ENCODE data around the gene NRTN. TPM values are rescaled to one million over a fixed set of nuclear protein-coding genes. Genes with fewer than 3 reads are reported as not detected.
A peak's percentile ranks its signal among the peaks of the same experiment; 100 is the strongest.

The NRTN gene
- total RNA-seq, 6 donors from 2014 or later = 0.77 to 13.3 (median 4.5) TPM

DNA sequence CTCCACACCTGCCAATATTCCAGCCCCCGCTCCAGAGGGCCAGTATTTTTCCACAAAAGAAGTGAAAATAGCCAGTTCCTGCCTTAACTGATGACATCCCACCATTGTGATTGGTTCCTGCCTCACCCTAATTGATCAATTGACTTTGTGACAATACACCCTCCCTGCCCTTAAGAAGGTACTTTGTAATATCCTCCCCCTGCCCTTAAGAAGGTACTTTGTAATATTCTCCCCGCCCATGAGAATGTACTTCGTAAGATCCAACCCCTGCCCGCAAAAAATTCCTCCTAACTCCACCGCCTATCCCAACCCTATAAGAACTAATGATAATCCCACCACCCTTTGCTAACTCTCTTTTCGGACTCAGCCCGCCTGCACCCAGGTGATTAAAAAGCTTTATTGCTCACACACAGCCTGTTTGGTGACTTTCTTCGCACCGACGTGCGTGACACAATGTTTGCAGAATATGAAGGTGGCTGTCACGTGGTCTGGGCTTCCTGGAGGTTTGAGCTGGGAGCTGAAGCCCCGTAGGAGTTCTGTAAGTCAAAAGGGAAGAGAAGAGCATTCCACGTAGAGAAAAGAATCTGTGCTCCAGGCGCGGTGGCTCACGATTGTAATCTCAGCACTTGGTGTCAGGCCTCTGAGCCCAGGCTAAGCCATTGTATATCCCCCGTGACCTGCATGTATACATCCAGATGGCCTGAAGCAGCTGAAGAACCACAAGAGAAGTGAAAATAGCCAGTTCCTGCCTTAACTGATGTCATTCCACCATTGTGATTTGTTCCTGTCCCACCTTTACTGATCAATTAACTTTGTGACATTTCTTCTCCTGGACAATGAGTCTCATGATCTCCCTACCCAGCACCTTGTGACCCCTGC, 52.6 kb downstream of the NRTN start:
- H3K36me3 ChIP-seq = no peaks in the 10 kb centered on the region
- no peak overlapping the region for H3K4me3 ChIP-seq
- H3K27ac ChIP-seq = no peak overlapping the region
- TF ChIP-seq, protein P1, sequence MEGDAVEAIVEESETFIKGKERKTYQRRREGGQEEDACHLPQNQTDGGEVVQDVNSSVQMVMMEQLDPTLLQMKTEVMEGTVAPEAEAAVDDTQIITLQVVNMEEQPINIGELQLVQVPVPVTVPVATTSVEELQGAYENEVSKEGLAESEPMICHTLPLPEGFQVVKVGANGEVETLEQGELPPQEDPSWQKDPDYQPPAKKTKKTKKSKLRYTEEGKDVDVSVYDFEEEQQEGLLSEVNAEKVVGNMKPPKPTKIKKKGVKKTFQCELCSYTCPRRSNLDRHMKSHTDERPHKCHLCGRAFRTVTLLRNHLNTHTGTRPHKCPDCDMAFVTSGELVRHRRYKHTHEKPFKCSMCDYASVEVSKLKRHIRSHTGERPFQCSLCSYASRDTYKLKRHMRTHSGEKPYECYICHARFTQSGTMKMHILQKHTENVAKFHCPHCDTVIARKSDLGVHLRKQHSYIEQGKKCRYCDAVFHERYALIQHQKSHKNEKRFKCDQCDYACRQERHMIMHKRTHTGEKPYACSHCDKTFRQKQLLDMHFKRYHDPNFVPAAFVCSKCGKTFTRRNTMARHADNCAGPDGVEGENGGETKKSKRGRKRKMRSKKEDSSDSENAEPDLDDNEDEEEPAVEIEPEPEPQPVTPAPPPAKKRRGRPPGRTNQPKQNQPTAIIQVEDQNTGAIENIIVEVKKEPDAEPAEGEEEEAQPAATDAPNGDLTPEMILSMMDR (IDR thresholded peaks at IDR 0.05) = no peak
- TF ChIP-seq EP300 (IDR thresholded peaks at IDR 0.05) (no peak), POLR2AphosphoS5 (IDR thresholded peaks at IDR 0.05) (no peak), POLR2A (IDR thresholded peaks at IDR 0.05) (no peak)
- no peaks in the 10 kb centered on the region for H3K27me3 ChIP-seq
- no peak for ATAC-seq (ENCODE audit: low FRiP score in 2 of 2)
- DNase-seq = no peak
- no peaks in the 10 kb centered on the region for H3K4me1 ChIP-seq
- WGBS, 2 donors = 78 to 79% methylated on average over 18 of the region's 18 CpGs
- H3K9me3 ChIP-seq = no peaks in the 10 kb centered on the region

DNA sequence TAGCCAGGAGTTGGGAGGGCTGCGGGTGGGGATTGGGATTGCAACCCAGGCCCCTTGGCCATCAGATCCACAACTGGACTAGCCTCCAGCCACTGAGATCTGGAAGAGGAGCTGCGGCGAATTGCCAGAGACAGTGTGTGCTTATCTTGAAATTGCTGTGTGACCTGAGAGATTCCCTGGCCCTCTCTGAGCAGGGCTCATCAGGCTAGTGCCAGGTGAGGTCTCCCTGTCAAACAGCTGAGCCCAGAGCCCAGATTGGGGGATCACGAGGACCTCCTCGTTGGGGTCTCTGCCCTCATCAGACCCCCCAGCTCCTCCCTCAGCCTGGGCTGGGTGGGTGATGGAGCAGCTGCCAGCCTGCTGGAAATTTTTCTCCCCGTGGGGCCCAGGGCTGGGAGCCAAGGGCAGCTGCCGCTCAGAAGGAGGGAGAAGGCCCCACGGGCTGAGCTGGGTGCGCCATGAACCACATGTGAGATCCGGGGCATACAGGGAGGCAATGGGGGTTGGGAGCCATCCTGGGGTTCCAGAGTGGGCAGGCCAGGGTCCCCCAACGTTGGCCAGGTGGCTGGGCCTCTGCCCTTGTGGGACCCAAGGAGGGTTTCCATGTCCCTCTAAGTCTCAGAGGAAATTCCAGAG, 58.3 kb downstream of the NRTN start:
- Histone ChIP-seq H3K4me1 (no peaks in the 10 kb centered on the region), H3K27ac (no peak overlapping the region), H3K27me3 (no peaks in the 10 kb centered on the region), H3K4me3 (no peak overlapping the region), H3K36me3 (no peaks in the 10 kb centered on the region), H3K9me3 (no peaks in the 10 kb centered on the region)
- peak in 1 of 2 donors; percentile 31 for DNase-seq
- ATAC-seq (ENCODE audit: low FRiP score in 2 of 2) = no peak
- TF ChIP-seq POLR2AphosphoS5 (IDR thresholded peaks at IDR 0.05) = no peak
- TF ChIP-seq, protein P1 (IDR thresholded peaks at IDR 0.05) = no peak
- no peak for TF ChIP-seq EP300 (IDR thresholded peaks at IDR 0.05)
- no peak for TF ChIP-seq POLR2A (IDR thresholded peaks at IDR 0.05)
- WGBS, 2 donors = 73 to 76% methylated on average over 6 to 10 of the region's 11 CpGs

DNA sequence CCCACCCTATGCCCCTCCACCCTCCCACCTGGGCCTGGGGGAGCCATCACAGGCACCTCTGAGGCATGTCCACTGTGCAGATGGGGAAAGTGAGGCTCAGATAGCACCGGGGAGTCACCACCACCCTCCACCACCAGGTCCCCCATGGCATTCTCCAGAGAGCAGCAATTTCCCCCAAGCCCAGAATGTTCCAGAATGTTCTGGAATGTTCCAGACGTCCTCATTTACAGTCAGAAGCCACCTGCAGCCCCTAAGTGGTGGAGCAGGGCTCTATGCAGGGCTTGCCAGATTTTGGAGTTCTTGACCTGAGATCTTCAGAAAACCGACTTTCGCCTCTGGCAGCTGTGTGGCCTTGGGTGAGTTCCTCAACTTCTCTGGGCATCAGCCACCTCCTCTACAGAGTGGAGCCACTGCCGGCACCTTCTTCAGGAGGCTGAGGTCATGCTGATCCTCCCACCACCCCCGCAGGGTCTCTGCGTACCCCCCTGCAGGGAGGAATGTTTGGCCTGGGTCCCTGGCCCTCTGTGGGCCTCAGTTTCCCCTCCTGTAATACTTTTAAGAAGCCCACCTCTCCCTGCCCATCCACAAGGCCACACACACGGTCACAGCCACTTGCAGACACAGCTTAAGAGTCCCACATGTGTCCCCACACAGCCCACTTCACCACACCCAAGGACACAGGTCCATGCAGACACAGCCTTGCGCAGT, 59.3 kb downstream of the NRTN start:
- Histone ChIP-seq H3K9me3 (no peaks in the 10 kb centered on the region), H3K27ac (no peak overlapping the region), H3K4me3 (no peak overlapping the region), H3K4me1 (no peaks in the 10 kb centered on the region), H3K36me3 (no peaks in the 10 kb centered on the region), H3K27me3 (no peaks in the 10 kb centered on the region)
- ATAC-seq (ENCODE audit: low FRiP score in 2 of 2) = no peak
- DNase-seq = no peak
- TF ChIP-seq POLR2AphosphoS5 (IDR thresholded peaks at IDR 0.05) = no peak
- TF ChIP-seq POLR2A (IDR thresholded peaks at IDR 0.05) = no peak
- no peak for TF ChIP-seq EP300 (IDR thresholded peaks at IDR 0.05)
- TF ChIP-seq, protein P1 (IDR thresholded peaks at IDR 0.05) = no peak
- 88 to 89% methylated on average over 8 of the region's 9 CpGs for WGBS, 2 donors

DNA sequence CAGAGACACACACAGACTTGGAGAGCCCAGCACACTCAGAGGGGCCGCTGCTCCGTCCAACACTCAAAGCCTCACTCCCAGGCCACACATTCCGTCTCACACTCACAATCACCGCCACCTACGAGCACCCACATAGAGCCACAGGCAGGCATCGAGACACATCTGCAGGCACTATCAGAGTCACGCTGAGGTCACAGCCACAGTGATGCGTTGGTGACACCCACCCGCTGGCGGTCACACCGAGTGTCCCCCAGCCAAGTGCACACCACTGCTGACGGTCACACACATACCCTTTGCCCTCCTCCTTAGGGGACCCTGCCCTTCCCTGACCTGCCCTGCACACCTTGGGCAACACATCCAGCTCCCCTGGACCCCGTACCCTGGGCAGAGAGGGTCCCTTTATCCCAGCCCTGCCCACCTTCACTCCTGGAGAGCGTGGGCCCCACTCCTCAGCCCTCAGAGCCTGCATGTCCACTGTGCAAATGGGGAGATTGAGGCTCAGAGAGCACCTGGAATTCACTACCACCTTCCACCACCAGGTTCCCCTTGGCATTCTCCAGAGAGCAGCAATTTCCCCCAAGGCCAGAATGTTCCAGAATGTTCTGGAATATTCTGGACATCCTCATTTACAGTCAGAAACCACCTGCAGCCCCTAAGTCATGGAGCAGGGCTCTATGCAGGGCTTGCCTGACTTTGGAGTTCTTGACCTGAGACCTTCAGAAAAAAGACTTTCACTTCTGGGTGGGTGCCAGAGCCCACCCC, 60.0 kb downstream of the NRTN start:
- 77 to 88% methylated on average over 11 to 14 of the region's 14 CpGs for WGBS, 2 donors
- H3K36me3 ChIP-seq = no peaks in the 10 kb centered on the region
- no peaks in the 10 kb centered on the region for H3K27me3 ChIP-seq
- ATAC-seq (ENCODE audit: low FRiP score in 2 of 2) = no peak
- TF ChIP-seq EP300 (IDR thresholded peaks at IDR 0.05) = no peak
- no peak for TF ChIP-seq POLR2AphosphoS5 (IDR thresholded peaks at IDR 0.05)
- TF ChIP-seq POLR2A (IDR thresholded peaks at IDR 0.05) = no peak
- TF ChIP-seq, protein P1 (IDR thresholded peaks at IDR 0.05) = peak in 1 of 6 experiments; percentile 21
- no peaks in the 10 kb centered on the region for H3K4me1 ChIP-seq
- no peak for DNase-seq
- no peak overlapping the region for H3K27ac ChIP-seq
- H3K9me3 ChIP-seq = no peaks in the 10 kb centered on the region
- H3K4me3 ChIP-seq = no peak overlapping the region
